Midbrain (tissue), 1 donor: ENCODE data around the gene CACNA1H.
"Not testable (repeated sequence)": the region's sequence is repeated elsewhere in the genome, so short reads cannot be mapped to it uniquely, and the experiment has no call there.

Source experiments
- DNase-seq: peaks from one replicate; lab custom pipeline; 2025; lab: John Stamatoyannopoulos, UW

The CACNA1H gene

DNA sequence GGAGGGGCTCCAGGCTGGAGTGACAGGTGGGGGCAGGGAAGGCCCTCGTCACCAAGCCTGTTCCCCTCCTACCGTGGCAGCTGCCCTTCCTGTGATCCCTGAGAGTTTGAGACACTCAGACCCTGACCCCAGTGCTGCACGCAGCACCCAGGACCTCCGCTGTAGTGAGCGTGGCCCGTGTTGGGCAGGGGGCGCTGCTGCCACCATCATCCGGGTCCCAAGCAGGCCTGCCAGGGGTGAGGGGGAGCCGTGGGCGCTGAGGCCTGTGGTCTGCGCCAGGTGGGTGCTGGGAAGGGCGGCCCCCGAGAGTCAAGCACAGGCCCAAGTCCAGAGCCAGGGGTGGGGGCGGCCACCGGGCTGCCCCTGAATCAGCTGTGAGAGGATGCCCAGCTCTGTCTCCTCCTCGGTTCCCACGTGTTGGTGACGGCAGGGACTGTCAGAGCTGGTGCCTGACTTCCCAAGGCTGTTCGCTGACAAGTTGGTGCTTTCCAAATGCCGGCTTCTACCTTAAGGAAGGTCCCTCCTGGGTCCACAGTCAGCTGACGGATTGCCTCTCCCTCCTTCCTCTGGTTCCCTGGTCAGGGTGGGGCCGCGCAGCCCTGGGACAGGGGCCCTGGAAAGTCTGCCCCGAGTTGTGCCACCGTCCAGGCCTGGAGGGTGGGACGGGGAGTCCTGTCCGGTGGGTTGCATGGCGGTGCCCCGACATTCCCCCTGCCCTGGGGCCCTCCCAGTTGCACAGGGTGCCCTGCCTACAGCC, 41.1 kb downstream of the CACNA1H start:
- no peak for DNase-seq

GRCh38 chr16:1194665-1195392, 41.9 kb downstream of the CACNA1H start:
- no peak for DNase-seq

DNA sequence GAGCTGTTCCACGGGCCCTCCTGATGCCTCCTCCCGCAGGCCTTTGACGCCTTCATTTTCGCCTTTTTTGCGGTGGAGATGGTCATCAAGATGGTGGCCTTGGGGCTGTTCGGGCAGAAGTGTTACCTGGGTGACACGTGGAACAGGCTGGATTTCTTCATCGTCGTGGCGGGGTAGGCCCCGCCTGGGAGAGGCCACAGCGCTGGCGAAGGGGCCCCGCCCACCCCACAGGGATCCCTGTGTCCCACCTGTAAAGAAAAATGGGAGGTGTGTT, 42.4 kb downstream of the CACNA1H start:
- DNase-seq = no peak

- no peak for DNase-seq
Measured at GRCh38 chr16:1196494-1196893, 43.6 kb downstream of the CACNA1H start.

DNA sequence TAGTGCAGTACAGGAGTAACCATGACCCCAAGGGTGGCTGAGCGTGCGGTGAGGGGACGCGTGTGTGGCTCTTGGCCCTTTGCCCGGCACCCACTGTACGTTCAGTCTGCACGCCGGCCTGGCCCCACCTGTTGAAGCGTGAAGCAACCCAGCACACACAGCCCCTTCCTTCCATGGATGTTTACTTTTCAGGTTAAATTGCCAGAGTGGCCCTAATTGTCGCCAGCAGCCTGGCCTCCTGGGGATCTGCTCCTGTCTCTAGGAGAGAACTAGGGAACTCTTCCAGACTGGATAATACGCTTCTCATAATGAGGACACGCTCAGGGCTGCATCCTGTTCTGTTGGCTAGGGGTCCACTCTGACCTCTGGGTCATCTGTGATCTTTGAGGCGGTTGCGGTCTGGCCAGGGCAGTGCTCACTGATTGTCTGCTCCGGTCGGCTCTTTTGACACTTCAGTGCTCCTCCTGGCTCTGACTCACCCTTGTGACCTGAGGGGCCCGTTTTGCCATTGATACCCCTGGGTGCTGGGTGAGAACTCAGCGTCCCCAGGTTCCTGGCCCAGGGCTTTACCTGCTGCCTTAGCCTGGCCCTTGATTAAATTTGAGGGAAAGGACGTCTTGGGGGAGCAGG, 44.4 kb downstream of the CACNA1H start:
- no peak for DNase-seq

GRCh38 chr16:1198194-1198593, 45.3 kb downstream of the CACNA1H start:
- no peak for DNase-seq

GRCh38 chr16:1198671-1199346, 45.9 kb downstream of the CACNA1H start:
- DNase-seq = not testable (repeated sequence)

GRCh38 chr16:1199347-1200013, 46.6 kb downstream of the CACNA1H start:
- no peak for DNase-seq

GRCh38 chr16:1200014-1200627, 47.2 kb downstream of the CACNA1H start:
- DNase-seq = no peak

DNA sequence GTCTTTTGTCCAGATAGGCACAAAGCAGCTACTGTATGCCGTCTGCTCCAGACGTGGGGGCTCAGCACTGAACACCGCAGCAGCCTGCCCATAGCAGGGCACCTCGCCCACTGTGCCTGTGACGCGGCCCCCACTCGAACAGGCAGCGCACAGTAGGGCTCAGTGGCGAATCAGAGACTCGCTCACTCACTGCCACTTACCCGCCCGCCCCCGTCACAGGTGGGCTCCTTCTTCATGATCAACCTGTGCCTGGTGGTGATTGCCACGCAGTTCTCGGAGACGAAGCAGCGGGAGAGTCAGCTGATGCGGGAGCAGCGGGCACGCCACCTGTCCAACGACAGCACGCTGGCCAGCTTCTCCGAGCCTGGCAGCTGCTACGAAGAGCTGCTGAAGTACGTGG, 48.5 kb downstream of the CACNA1H start:
- DNase-seq = no peak

- no peak for DNase-seq
Measured at GRCh38 chr16:1202274-1202673, 49.4 kb downstream of the CACNA1H start.

DNA sequence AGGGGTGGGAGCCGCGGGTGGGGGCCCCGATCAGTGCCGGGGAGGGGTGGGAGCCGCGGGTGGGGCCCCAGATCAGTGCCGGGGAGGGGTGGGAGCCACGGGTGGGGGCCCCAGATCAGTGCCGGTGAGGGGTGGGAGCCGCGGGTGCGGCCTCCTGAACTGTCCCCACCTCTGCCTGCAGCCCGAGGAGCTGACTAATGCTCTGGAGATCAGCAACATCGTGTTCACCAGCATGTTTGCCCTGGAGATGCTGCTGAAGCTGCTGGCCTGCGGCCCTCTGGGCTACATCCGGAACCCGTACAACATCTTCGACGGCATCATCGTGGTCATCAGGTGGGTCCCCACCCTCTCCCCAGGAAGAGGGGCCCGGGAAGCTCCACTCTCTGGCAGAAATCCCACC, 52.0 kb downstream of the CACNA1H start:
- DNase-seq = no peak

- no peak for DNase-seq
Measured at GRCh38 chr16:1206326-1206725, 53.4 kb downstream of the CACNA1H start.

DNA sequence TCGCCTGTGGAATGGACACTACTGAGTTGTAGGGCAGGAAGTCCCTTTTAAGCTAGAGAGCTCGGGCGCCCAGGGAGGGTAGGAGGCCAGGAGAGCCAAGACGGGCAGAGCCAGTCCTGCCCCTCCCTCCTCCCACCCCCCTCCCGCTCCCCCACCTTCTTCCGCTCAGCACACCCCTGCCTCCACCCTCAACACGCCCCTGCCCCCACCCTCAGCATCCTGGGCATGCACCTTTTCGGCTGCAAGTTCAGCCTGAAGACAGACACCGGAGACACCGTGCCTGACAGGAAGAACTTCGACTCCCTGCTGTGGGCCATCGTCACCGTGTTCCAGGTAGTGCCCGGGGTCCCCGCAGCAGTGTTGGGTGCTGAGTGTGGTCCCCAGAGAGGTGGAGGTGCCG, 53.9 kb downstream of the CACNA1H start:
- DNase-seq = no peak

GRCh38 chr16:1208239-1208830, 55.4 kb downstream of the CACNA1H start:
- no peak for DNase-seq

DNA sequence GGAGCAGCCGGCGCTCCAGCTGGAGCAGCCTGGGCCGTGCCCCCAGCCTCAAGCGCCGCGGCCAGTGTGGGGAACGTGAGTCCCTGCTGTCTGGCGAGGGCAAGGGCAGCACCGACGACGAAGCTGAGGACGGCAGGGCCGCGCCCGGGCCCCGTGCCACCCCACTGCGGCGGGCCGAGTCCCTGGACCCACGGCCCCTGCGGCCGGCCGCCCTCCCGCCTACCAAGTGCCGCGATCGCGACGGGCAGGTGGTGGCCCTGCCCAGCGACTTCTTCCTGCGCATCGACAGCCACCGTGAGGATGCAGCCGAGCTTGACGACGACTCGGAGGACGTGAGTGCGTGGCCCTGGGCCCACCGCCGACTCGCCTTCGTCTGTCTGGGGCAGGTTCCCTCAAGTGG, 56.2 kb downstream of the CACNA1H start:
- DNase-seq = no peak

- no peak for DNase-seq
Measured at GRCh38 chr16:1210461-1210860, 57.6 kb downstream of the CACNA1H start.

GRCh38 chr16:1211451-1212268, 58.8 kb downstream of the CACNA1H start:
- DNase-seq = no peak

- DNase-seq = no peak
Measured at GRCh38 chr16:1212616-1213194, 59.8 kb downstream of the CACNA1H start.

GRCh38 chr16:1213231-1213630, 60.3 kb downstream of the CACNA1H start:
- DNase-seq = no peak
